K562 (cell line): ENCODE measurements around the gene MICU1. TPM values are rescaled to one million over a fixed set of nuclear protein-coding genes. Genes with fewer than 3 reads are reported as not detected.

Experiments used
- ATAC-seq: fragments of 200-7000 bp; cut with Tn5 transposase; 3 replicates; pipeline ENCODE4 v1.9.1; 2020; ENCODE audit warnings: moderate library complexity
- BruUV-seq: library from RNA; stranded (reverse); fragments of 400-500 nt; replicated peaks from 2 replicates; lab custom pipeline; 2021; lab: Mats Ljungman, UMichigan
- CTCF ChIA-PET: fragments of 300-600 bp; formaldehyde crosslinking; extraction: SDS; loops from one replicate; lab custom pipeline; 2021; ENCODE audit warnings: low intra/inter-chr PET ratio; lab: Yijun Ruan, JAX
- POLR2A ChIA-PET: fragments of 300-600, 350-650 bp; sonication (Branson Sonifier 250); formaldehyde crosslinking; extraction: SDS; loops from one replicate; lab custom pipeline; 2021; ENCODE audit warnings: antibody characterized with exemption, inconsistent platforms; lab: Yijun Ruan, JAX
- DNase-seq, 4 experiments: peaks; one replicate each; pipeline versions ENCODE4 v3.0.0 to v3.0.0-alpha.2; 2011 to 2018; ENCODE audit warnings: low spot score in 3 of 4, mixed read lengths in 3 of 4; ENCODE audit errors: extremely low read depth in 1 of 4
- FAIRE-seq: peaks from 2 replicates; lab custom pipeline; 2011; peaks lifted over from hg19 to GRCh38; lab: Jason Lieb, UNC
- H2AFZ ChIP-seq: 2 replicates; pipeline ENCODE4 v1.6.0; 2011; ENCODE audit warnings: low read depth, low read length, control low read depth, inconsistent platforms
- H3K27ac ChIP-seq: fragments of 200-600 bp; 3 replicates; pipeline ENCODE4 v1.8.0; 2011; ENCODE audit warnings: low read depth, mild to moderate bottlenecking, control low read depth, inconsistent platforms, low read length, moderate library complexity, mixed read lengths; ENCODE audit errors: extremely low read depth
- H3K27me3 ChIP-seq, 2 experiments: fragments of 300-600 bp in 1 of 2; 2 replicates in 1 of 2; 3 replicates in 1 of 2; pipeline versions ENCODE4 v1.6.0 to v1.8.0; 2011; ENCODE audit warnings: inconsistent platforms in 2 of 2, low read length in 2 of 2, mild to moderate bottlenecking in 1 of 2, mixed read lengths in 1 of 2, moderate library complexity in 1 of 2; ENCODE audit not compliant: control insufficient read depth in 2 of 2, insufficient read depth in 2 of 2
- H3K36me3 ChIP-seq: fragments of 300-600 bp; 3 replicates; pipeline ENCODE4 v1.8.0; 2011; ENCODE audit warnings: mild to moderate bottlenecking, low read length, inconsistent platforms; ENCODE audit not compliant: control insufficient read depth, insufficient read depth
- H3K4me1 ChIP-seq, 2 experiments: fragments of 200-600 bp in 1 of 2; replicated peaks in 1 of 2; 2 replicates in 1 of 2; 3 replicates in 1 of 2; pipeline versions ENCODE4 v1.5.1 to v1.8.0; 2011; ENCODE audit warnings: inconsistent platforms in 2 of 2, low read length in 2 of 2, mild to moderate bottlenecking in 1 of 2, mixed read lengths in 1 of 2, moderate library complexity in 1 of 2; ENCODE audit not compliant: control insufficient read depth in 2 of 2, insufficient read depth in 2 of 2
- H3K4me2 ChIP-seq: 2 replicates; pipeline ENCODE4 v1.6.1; 2011; ENCODE audit warnings: low read length, control low read depth, inconsistent platforms, mixed read lengths; ENCODE audit not compliant: insufficient read depth
- H3K4me3 ChIP-seq: fragments of 200-600 bp; sonication (generic), shearing (Covaris generic); 2 replicates; pipeline ENCODE4 v1.5.1; 2016; ENCODE audit warnings: control low read depth, inconsistent platforms
- H3K79me2 ChIP-seq: fragments of 200-600 bp; 3 replicates; pipeline ENCODE4 v1.8.0; 2011; ENCODE audit warnings: low read length, inconsistent platforms; ENCODE audit not compliant: control insufficient read depth, insufficient read depth
- H3K9ac ChIP-seq, 2 experiments: 2 replicates each; pipeline versions ENCODE4 v1.6.0 to v1.6.1; 2011; ENCODE audit warnings: low read depth in 2 of 2, low read length in 2 of 2, control low read depth in 1 of 2, inconsistent platforms in 1 of 2, mild to moderate bottlenecking in 1 of 2, mixed read lengths in 1 of 2; ENCODE audit not compliant: insufficient read depth in 1 of 2
- H3K9me1 ChIP-seq: one replicate; pipeline ENCODE4 v1.6.0; 2011; ENCODE audit warnings: inconsistent platforms, mild to moderate bottlenecking, low read length, moderate library complexity; ENCODE audit not compliant: control insufficient read depth, insufficient read depth
- H3K9me3 ChIP-seq: replicated peaks from 2 replicates; pipeline ENCODE4 v1.5.1; 2011; ENCODE audit warnings: low read depth, low read length, inconsistent platforms; ENCODE audit not compliant: control insufficient read depth, insufficient read depth
- H4K20me1 ChIP-seq: replicated peaks from 2 replicates; pipeline ENCODE4 v1.6.1; 2011; ENCODE audit warnings: low read length, inconsistent platforms, mixed read lengths; ENCODE audit not compliant: control insufficient read depth, insufficient read depth
- DPF2 ChIP-seq: fragments of 450-650 bp; IDR thresholded peaks from 2 replicates; pipeline ENCODE4 v1.6.1; 2016
- FOXA3 ChIP-seq, 2 experiments: fragments of 450-650 bp in 1 of 2; sonication (generic) in 1 of 2; formaldehyde crosslinking; IDR thresholded peaks in 1 of 2; conservative IDR thresholded peaks in 1 of 2; 2 replicates each; pipeline versions ENCODE4 v1.4.0 to v1.8.0; 2020 to 2022; ENCODE audit warnings: mild to moderate bottlenecking in 2 of 2, missing genetic modification reagents in 1 of 2
- HNRNPUL1 ChIP-seq: fragments of 200-400 bp; formaldehyde crosslinking; IDR thresholded peaks from 2 replicates; pipeline ENCODE4 v1.6.1; 2017; ENCODE audit warnings: low read length
- ILK ChIP-seq: fragments of 450-650 bp; IDR thresholded peaks from 2 replicates; pipeline ENCODE4 v1.6.1; 2016; ENCODE audit warnings: missing genetic modification characterization, low read depth, mild to moderate bottlenecking, missing compliant biosample characterization, moderate library complexity, borderline replicate concordance
- MYBL2 ChIP-seq, 2 experiments: fragments of 450-650 bp in 1 of 2; sonication (generic) in 1 of 2; formaldehyde crosslinking in 1 of 2; IDR thresholded peaks; 2 replicates each; pipeline versions ENCODE4 v1.6.1 to v1.8.1; 2017 to 2022; ENCODE audit warnings: borderline replicate concordance in 1 of 2, inconsistent platforms in 1 of 2, low read depth in 1 of 2, mild to moderate bottlenecking in 1 of 2, missing genetic modification reagents in 1 of 2, moderate library complexity in 1 of 2
- TBP ChIP-seq: optimal IDR thresholded peaks from 2 replicates; pipeline ENCODE3; 2011; ENCODE audit warnings: low read depth, low read length, improper control_type of control experiment
- TCF15 ChIP-seq: fragments of 250-450 bp; sonication (Bioruptor Pico); IDR thresholded peaks from 2 replicates; pipeline ENCODE4 v1.8.0; 2022; ENCODE audit warnings: moderate library complexity, mild to moderate bottlenecking, inconsistent platforms
- TEAD4 ChIP-seq, 2 experiments: sonication (generic) in 1 of 2; formaldehyde crosslinking in 1 of 2; IDR thresholded peaks; 2 replicates each; pipeline versions ENCODE4 v1.6.1 to v1.8.0; 2012 to 2022; ENCODE audit warnings: borderline replicate concordance in 1 of 2, inconsistent platforms in 1 of 2, low read length in 1 of 2, mild to moderate bottlenecking in 1 of 2, missing genetic modification reagents in 1 of 2
- ZNF318 ChIP-seq, 2 experiments: fragments of 450-650 bp; IDR thresholded peaks; 2 replicates each; pipeline ENCODE4 v1.6.1; 2016; ENCODE audit warnings: mild to moderate bottlenecking in 2 of 2, borderline replicate concordance in 1 of 2, low read depth in 1 of 2, moderate library complexity in 1 of 2
- ZNF551 ChIP-seq: fragments of 250-450 bp; sonication (Bioruptor Pico); IDR thresholded peaks from 2 replicates; pipeline ENCODE4 v1.5.0; 2021; ENCODE audit warnings: mild to moderate bottlenecking, moderate library complexity
- ZNF75A ChIP-seq: fragments of 450-650 bp; formaldehyde crosslinking; IDR thresholded peaks from 2 replicates; pipeline ENCODE4 v1.4.0; 2020; ENCODE audit warnings: mild to moderate bottlenecking
- whole genome bisulfite sequencing: fragments of 100-300 bp; shearing (Covaris generic); methylation state at CpG from one replicate; pipeline ENCODE4 v1.1.6; 2016; ENCODE audit warnings: low coverage, mixed read lengths; ENCODE audit not compliant: insufficient coverage; ENCODE audit errors: missing lambda C conversion rate; 5-methylcytosine and 5-hydroxymethylcytosine counted together
- in situ Hi-C: fragments of 300-500 bp; cut with MboI; formaldehyde crosslinking; loops from 4 replicates; pipeline ENCODE4 v1.15.0; 2018; ENCODE audit warnings: inconsistent platforms, mixed read lengths
- intact Hi-C: fragments of 100-400 bp; cut with micrococcal nuclease; formaldehyde crosslinking; loops from 2 replicates; pipeline ENCODE4 v1.14.2; 2022
- polyA plus RNA-seq, 8 experiments: library from polyadenylated mRNA; depleted of rRNA in 4 of 8; stranded (reverse) in 5 of 8; unstranded in 3 of 8; fragments of >200 nt; fragmentation: Nextera tagmentation in 2 of 8; fragmentation: Illumina TruSeq in 1 of 8; extraction: Ambion mirVana in 2 of 8; extraction: Trizol in 1 of 8; gene quantifications; 2 replicates each; pipeline versions ENCODE4 v1.2.1 to v1.2.3, GENCODE V29; 2011 to 2014; ENCODE audit warnings: inconsistent platforms in 1 of 8, missing spikeins in 1 of 8
- total RNA-seq, 7 experiments: library from RNA; depleted of rRNA in 6 of 7; stranded (reverse); fragments of >200 nt in 6 of 7; fragmentation: Illumina TruSeq in 2 of 7; extraction: Trizol in 2 of 7; gene quantifications; 2 replicates each; pipeline versions ENCODE4 v1.2.1 to v1.2.3, GENCODE V29; 2011 to 2021; ENCODE audit warnings: low replicate concordance in 1 of 7
- TF ChIP-seq, protein P1 (sequence below): sonication (generic); formaldehyde crosslinking; IDR thresholded peaks from 2 replicates; pipeline ENCODE4 v1.8.0; 2022; ENCODE audit warnings: mild to moderate bottlenecking, low read depth, missing genetic modification reagents

Gene MICU1
- total and polyA plus RNA-seq, 9 of the 15 experiments (the other 6 are each of a cell fraction or from before 2014, with no cell fraction given): 29.3 to 76.8 (median 48.4) TPM

DNA sequence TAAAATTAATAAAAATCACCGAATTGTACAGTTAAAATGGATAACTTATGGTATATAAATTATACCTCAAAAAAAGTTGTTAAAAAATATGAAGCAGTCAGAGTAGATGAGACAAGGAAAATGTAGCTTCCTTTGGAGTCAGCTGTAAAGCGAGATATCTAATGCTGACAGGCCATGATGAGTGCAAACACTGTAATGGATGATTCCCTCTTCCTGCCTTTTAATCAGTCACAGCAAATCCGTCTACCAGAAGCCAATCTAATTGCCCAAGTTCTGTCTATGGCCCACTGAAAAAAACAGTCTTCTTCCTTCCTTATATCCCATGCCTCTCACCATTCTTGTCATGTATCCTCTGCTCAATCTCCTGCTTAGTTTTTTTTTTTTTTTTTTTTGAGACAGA lies 211.2 kb downstream of the MICU1 start:
- no peak overlapping the region for H3K4me3 ChIP-seq
- H3K9ac ChIP-seq: no peak overlapping the region
- H2AFZ ChIP-seq: no peak overlapping the region
- in situ Hi-C loops: no loop called here
- H3K4me1 ChIP-seq: peaks cover 0 to 2% of the 10 kb centered on the region in 2 experiments; a peak in 2 of 5 replicates
- H4K20me1 ChIP-seq: no peaks in the 10 kb centered on the region
- intact Hi-C loops: no loop called here
- no peaks in the 10 kb centered on the region for H3K79me2 ChIP-seq
- no peaks in the 10 kb centered on the region for H3K27me3 ChIP-seq
- H3K9me3 ChIP-seq: no peaks in the 10 kb centered on the region
- POLR2A ChIA-PET: interaction anchor here (0.6 kb wide), 1 partner anchor 60 kb away, joined by 3 read pairs; the partner anchor contains the start of gene DNAJB12
- H3K36me3 ChIP-seq: no peaks in the 10 kb centered on the region; the same call in 2 of the 3 replicates
- no peak overlapping the region for H3K27ac ChIP-seq
- CTCF ChIA-PET: no interaction called here
- H3K9me1 ChIP-seq: no peaks in the 10 kb centered on the region
- peak; percentile 80 for ATAC-seq
- DNase-seq: peak in 2 of 4 experiments; percentile 43 to 44
- FAIRE-seq: peak; percentile 78
- WGBS: 17% methylated on average over 3 of the region's 3 CpGs
- H3K4me2 ChIP-seq: no peak overlapping the region
- BruUV-seq: no TSS peak
- TF ChIP-seq, protein P1, sequence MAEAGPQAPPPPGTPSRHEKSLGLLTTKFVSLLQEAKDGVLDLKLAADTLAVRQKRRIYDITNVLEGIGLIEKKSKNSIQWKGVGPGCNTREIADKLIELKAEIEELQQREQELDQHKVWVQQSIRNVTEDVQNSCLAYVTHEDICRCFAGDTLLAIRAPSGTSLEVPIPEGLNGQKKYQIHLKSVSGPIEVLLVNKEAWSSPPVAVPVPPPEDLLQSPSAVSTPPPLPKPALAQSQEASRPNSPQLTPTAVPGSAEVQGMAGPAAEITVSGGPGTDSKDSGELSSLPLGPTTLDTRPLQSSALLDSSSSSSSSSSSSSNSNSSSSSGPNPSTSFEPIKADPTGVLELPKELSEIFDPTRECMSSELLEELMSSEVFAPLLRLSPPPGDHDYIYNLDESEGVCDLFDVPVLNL (CRISPR knock-in tag): no peak
- peak; percentile 71 for TF ChIP-seq DPF2
- TF ChIP-seq MYBL2 (IDR thresholded peaks at IDR 0.05; ENCODE audit: low read depth): no peak
- no peak for TF ChIP-seq MYBL2 (CRISPR knock-in tag; IDR thresholded peaks at IDR 0.05; ENCODE audit: borderline replicate concordance)
- TF ChIP-seq ZNF75A (CRISPR knock-in tag): no peak
- no peak for TF ChIP-seq HNRNPUL1
- TF ChIP-seq ZNF551: no peak
- no peak for TF ChIP-seq ZNF318 (IDR thresholded peaks at IDR 0.05; ENCODE audit: borderline replicate concordance in 1 of 2, low read depth in 1 of 2)
- TF ChIP-seq TBP: no peak
- no peak for TF ChIP-seq FOXA3 (CRISPR knock-in tag; conservative IDR thresholded peaks at IDR 0.05 in 1 of 2, IDR thresholded peaks at IDR 0.05 in 1 of 2)
- no peak for TF ChIP-seq TCF15
- TF ChIP-seq ILK: no peak
- peak; percentile 38; the same call in 1 of the 2 replicates for TF ChIP-seq TEAD4 (IDR thresholded peaks at IDR 0.05; ENCODE audit: low read length)
- TF ChIP-seq TEAD4 (CRISPR knock-in tag; IDR thresholded peaks at IDR 0.05; ENCODE audit: borderline replicate concordance): no peak
